Activated CD8-positive, alpha-beta memory T cell treated with anti-CD3 and anti-CD28 coated beads, Interleukin-2, amount 50 U/mL, for 48 hours (primary cell): ENCODE results near the gene TP53I13.
A peak's percentile ranks its signal among the peaks of the same experiment; 100 is the strongest.

Source experiments
- DNase-seq: peaks from one replicate; pipeline ENCODE4 v3.0.0-alpha.2; 2020

Gene TP53I13

DNA sequence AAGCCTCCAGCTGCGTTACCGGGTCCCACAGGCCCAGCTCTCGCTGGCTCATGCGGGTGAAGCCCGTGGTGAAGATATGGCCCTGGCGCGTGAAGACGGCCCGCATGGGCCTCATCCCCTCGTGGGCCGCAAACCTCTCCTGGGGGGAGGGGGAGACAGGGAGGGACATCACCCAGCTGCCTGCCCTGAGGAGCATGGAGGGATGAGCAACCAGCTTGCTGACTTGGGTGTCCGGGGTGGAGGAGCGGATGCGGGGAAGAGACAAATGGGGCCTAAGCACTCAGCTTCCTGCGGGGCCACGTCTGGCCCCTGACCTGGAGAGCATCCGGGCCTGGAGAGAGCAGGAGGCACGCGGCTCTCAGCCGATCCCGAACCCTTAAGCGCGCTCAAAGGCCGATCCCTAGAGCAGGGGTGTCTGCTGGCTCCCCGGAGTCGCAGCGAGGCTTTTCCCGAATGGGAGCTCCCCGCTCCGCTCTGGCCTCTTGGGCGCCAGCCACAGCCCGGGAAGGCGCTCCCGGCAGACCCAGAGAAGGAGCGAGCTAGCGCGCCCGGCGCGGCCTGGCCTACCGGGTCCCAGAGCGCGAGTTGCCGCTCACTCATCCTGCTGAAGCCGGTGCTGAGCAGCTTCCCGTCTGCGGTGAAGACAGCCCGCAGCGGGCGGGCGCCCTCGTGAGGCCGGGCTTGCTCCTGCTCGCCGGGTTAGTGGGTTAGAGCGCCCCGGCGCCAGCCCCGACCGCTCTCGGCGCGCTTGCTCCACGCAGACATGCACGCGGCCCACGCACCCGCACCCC is 49.2 kb downstream of the TP53I13 start:
- DNase-seq = peak; percentile 91

DNA sequence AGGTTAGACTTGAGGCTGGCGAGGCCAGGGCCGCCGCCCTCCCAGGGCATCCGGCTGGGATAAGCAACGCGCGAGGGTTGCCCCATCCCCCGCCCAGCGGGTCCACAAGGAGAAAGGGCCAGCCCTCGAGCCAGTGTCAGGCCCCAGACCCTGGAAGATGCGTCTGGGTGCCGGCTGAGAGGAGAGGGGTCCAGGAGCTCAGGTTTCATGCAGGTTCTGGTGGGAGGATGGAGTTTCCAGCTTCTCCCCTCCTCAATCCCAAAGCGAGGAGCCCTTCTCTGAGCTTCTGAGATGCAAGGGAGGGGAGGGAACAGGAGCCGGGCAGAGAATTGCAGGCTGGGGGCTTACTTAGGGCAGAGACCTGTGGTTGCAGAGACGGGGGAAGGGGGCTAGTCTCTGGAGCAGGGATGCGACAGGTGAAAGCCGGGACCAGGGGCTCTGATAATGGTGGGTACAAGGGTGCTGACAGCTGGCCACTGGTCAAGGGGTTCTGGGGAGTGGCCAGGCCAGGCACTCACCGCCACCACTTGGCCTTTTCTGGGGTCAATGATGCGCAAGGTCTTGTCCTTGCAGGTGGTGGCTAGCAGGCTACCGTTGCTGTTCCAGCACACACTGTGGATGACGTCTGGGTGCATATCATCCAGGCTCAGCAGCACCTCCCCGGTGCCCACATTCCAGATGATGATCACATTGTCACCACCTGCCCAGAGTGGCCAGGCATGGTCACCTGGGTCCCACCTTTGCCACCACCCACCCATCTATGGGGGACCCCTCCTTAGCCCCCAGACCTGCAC is 50.0 kb downstream of the TP53I13 start:
- DNase-seq = no peak

DNA sequence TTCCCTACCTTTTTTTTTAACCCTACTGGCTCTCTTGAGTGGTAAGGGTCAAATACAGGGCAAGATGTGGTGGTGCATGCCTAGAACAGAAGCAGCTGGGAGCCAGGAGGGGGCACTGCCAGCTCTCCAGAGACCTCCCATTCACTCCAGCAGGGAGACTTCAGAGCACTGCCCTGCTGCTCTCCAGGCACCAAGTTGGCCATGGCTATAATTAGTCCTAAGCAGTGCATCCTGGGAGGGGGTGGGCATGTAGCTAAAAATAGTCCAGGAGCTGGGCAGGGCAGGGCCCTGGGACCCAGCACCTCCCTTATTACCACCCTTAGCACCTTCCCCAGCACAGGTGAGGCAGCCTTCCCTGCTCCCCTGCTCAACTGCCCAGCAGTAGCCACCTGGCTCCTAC is 50.8 kb downstream of the TP53I13 start:
- no peak for DNase-seq

DNA sequence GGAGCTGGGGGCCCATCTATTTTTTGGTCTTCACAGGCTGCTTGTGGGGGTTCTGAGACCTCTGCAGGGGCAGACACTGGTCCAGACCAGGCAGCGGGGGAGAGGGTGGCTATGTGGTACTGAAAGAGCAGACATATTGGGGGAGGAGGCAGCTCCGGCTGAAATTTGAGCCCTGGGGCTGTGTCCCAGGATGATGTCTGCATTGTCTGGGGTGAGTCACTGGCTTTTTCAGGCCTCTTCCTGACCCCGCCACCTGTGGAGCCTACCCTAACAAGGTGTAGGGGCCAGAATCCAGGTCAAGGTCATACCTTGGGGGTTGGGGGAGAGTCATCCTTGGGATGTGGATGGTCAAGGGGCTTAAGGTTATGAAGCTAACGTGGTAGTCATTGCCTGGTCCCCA is 51.8 kb downstream of the TP53I13 start:
- no peak for DNase-seq

DNA sequence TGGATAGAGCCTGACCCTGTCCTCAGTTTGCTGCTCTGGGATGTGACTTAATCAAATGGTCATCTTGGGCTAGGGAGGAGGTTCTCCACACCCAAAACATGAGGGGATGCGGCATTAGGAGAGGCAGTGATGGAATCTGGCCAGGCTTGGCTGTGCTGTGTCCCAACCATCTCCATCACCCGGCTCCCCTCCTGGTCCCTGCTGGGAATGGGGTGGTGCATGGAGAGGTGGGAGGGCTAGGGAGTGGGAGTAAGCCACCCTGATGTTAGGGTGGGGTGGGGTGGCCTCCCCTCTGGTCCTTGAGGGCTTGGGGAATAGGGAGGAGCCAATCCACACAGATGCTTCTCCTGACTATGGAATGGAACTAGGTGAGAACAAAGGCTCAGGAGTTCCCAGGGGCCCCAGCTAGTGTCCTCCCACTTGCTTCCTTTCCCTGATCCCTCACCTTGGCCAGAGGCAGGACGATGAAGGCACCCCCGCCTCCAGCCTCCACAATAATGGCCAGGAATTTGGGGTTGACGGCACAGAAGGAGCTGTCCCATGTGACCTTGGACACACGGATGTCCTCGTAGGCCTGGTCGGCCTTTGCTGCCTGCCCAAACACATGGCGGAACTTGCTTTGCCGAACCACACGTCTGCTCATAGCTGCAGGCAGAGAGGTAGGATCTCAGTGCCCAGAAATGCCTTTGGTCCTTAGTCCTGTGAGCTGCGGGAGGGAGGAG is 52.4 kb downstream of the TP53I13 start:
- no peak for DNase-seq

DNA sequence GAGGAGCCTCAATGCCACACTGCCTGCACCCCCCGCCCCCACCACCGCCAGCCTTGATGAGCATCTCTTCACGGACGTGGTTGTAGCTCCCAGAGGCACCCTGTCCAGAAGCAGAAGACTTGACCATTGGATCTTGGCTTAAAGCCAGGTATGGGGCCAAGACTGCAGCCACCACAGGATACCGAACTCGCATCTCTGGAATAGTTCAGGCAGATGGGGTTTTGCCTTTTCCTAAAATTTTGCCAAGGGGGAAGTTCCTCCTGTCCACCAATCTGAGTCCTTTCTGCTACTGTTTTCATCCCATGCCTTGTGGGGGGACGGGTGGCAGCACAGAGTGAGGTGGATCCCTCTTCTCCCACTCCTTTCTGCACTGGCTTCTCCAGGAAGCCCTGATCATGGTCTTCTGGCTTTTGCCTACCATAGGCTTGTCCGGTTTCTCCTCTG is 53.3 kb downstream of the TP53I13 start:
- DNase-seq = no peak
